Kidney (tissue), 14 donors: ENCODE results near the gene NKAIN1. TPM values are rescaled to one million over a fixed set of nuclear protein-coding genes. Genes with fewer than 3 reads are reported as not detected.

Experiments
- DNase-seq, 5 donors: peaks; one replicate each; pipeline ENCODE4 v3.0.0-alpha.2; 2013 to 2020
- FAIRE-seq: peaks from 2 replicates; lab custom pipeline; 2012; peaks lifted over from hg19 to GRCh38; lab: Jason Lieb, UNC
- H3K27ac ChIP-seq, 2 donors: one replicate each; pipeline ENCODE4 v1.7.0; 2013; ENCODE audit warnings: low read depth in 2 of 2, low read length in 2 of 2, inconsistent platforms in 1 of 2
- H3K27me3 ChIP-seq: one replicate; pipeline ENCODE4 v1.7.1; 2013; ENCODE audit warnings: low read length, inconsistent platforms; ENCODE audit not compliant: control insufficient read depth, insufficient read depth
- H3K36me3 ChIP-seq, 3 donors: one replicate each; pipeline versions ENCODE4 v1.7.0 to v1.7.1; 2013; ENCODE audit warnings: low read length in 3 of 3, control low read depth in 1 of 3, inconsistent platforms in 1 of 3; ENCODE audit not compliant: insufficient read depth in 3 of 3, control insufficient read depth in 2 of 3
- H3K4me1 ChIP-seq, 3 donors: one replicate each; pipeline versions ENCODE4 v1.7.0 to v1.7.1; 2013; ENCODE audit warnings: low read length in 3 of 3, inconsistent platforms in 1 of 3, low read depth in 1 of 3; ENCODE audit not compliant: control insufficient read depth in 2 of 3, insufficient read depth in 2 of 3
- H3K4me3 ChIP-seq, 3 donors: one replicate each; pipeline versions ENCODE4 v1.7.0 to v1.8.1; 2013; ENCODE audit warnings: low read length in 3 of 3, control low read depth in 1 of 3, inconsistent platforms in 1 of 3
- H3K9ac ChIP-seq, 3 donors: one replicate each; pipeline versions ENCODE4 v1.7.0 to v1.7.1; 2013; ENCODE audit warnings: low read length in 3 of 3, control low read depth in 1 of 3, inconsistent platforms in 1 of 3
- H3K9me3 ChIP-seq, 3 donors: one replicate each; pipeline versions ENCODE4 v1.7.0 to v1.7.1; 2013; ENCODE audit warnings: low read length in 3 of 3, control low read depth in 1 of 3, inconsistent platforms in 1 of 3; ENCODE audit not compliant: control insufficient read depth in 2 of 3, insufficient read depth in 1 of 3
- intact Hi-C: fragments of 100-400 bp; cut with DNase I; formaldehyde crosslinking; loops from one replicate; pipeline ENCODE4 v1.11.1; 2022
- polyA plus RNA-seq: library from polyadenylated mRNA; stranded (reverse); fragments of 350-450 nt; fragmentation: Illumina TruSeq; extraction: RNeasy Lipid Tissue Mini Kit (QIAGEN cat#74804); gene quantifications from one replicate; pipeline ENCODE4 v1.2.3, GENCODE V29; 2014; ENCODE audit warnings: low read depth, low replicate concordance; ENCODE audit not compliant: insufficient read depth
- total RNA-seq: library from RNA; stranded (reverse); fragmentation: NEBNext Ultra II Directional; extraction: Animal tissue kit (Norgen Biotek cat#: 25700); gene quantifications from one replicate; pipeline ENCODE4 v1.2.1, GENCODE V29; 2021
- TF ChIP-seq, protein P1 (sequence below): IDR thresholded peaks from 3 replicates; pipeline ENCODE4 v1.5.1; 2012; ENCODE audit warnings: mild to moderate bottlenecking, moderate library complexity, borderline replicate concordance; ENCODE audit not compliant: insufficient read depth; ENCODE audit errors: extremely low read depth
- donor health status: control.
- donor health status: control.
- donor health status: control.
- donor health status: control.
- donor health status: control.
- donor health status: DM: yes; HTN: yes; CAD: no.
- donor health status: Normal renal cell carcinoma (clear cell type).

The NKAIN1 gene
- total and polyA plus RNA-seq, 2 donors from 2014 or later, result 0.19 to 0.34 TPM

DNA sequence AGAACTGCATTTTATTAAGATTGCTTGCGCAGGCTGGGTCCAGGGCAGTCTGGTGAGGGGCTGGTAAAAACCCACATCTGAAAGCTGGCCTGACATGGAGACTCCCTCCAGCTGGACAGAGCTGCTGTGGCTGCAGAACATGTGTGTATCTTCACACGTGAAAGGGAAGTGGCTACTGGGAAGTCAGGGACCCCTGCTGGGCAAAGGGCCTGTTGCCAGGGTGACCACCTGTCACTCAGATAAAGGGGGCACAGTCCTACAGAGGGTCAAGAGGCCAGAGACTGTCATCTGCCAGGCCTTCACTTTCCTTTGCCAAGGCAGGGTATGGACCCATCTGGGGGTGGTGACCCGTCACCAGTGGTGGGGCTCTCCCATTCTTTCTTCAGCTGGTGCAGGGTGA, 17.5 kb downstream of the NKAIN1 start:
- Histone ChIP-seq H3K4me1 (no peaks in the 10 kb centered on the region), H3K9me3 (no peaks in the 10 kb centered on the region), H3K9ac (no peak overlapping the region), H3K27me3 (no peaks in the 10 kb centered on the region), H3K27ac (no peak overlapping the region), H3K4me3 (no peak overlapping the region), H3K36me3 (no peaks in the 10 kb centered on the region)
- DNase-seq (no peak), FAIRE-seq (no peak)
- TF ChIP-seq, protein P1, sequence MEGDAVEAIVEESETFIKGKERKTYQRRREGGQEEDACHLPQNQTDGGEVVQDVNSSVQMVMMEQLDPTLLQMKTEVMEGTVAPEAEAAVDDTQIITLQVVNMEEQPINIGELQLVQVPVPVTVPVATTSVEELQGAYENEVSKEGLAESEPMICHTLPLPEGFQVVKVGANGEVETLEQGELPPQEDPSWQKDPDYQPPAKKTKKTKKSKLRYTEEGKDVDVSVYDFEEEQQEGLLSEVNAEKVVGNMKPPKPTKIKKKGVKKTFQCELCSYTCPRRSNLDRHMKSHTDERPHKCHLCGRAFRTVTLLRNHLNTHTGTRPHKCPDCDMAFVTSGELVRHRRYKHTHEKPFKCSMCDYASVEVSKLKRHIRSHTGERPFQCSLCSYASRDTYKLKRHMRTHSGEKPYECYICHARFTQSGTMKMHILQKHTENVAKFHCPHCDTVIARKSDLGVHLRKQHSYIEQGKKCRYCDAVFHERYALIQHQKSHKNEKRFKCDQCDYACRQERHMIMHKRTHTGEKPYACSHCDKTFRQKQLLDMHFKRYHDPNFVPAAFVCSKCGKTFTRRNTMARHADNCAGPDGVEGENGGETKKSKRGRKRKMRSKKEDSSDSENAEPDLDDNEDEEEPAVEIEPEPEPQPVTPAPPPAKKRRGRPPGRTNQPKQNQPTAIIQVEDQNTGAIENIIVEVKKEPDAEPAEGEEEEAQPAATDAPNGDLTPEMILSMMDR, result no peak
- intact Hi-C loops, result no loop called here

- Histone ChIP-seq H3K4me3 (no peak overlapping the region), H3K27me3 (no peaks in the 10 kb centered on the region), H3K9me3 (no peaks in the 10 kb centered on the region), H3K9ac (no peak overlapping the region), H3K27ac (no peak overlapping the region), H3K4me1 (peaks cover 0 to 4% (median 0%) of the 10 kb centered on the region in 3 donors), H3K36me3 (no peaks in the 10 kb centered on the region)
- DNase-seq (no peak), FAIRE-seq (no peak)
- intact Hi-C loops, result no loop called here
- TF ChIP-seq, protein P1, result no peak
Observed at GRCh38 chr1:31221072-31221471, 18.6 kb downstream of the NKAIN1 start.

DNA sequence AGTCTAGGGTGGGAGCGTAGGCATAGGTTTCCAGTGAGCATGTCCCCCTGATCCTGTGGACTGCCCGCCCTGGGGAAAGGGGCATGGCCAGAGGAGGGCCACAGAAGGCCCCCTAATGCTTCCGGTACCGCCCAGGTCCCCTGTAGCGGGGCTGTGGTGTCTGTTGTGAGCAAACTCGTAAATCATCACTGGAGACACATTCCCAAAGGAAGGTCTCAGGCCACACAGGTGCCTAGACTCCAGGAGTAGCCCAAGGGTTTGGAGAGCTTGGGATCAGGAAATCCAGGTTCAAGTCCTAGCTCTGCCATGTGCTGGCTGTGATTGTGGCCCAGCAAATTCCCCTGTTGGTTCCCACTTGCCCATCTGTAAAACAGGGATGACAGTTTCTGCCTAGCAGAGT, 20.2 kb downstream of the NKAIN1 start:
- Histone ChIP-seq H3K4me1 (peaks cover 0 to 6% (median 0%) of the 10 kb centered on the region in 3 donors), H3K36me3 (no peaks in the 10 kb centered on the region), H3K27me3 (no peaks in the 10 kb centered on the region), H3K4me3 (no peak overlapping the region), H3K27ac (no peak overlapping the region), H3K9me3 (no peaks in the 10 kb centered on the region), H3K9ac (no peak overlapping the region)
- no peak for DNase-seq
- TF ChIP-seq, protein P1, result no peak
- intact Hi-C loops, result no loop called here
- FAIRE-seq, result no peak

DNA sequence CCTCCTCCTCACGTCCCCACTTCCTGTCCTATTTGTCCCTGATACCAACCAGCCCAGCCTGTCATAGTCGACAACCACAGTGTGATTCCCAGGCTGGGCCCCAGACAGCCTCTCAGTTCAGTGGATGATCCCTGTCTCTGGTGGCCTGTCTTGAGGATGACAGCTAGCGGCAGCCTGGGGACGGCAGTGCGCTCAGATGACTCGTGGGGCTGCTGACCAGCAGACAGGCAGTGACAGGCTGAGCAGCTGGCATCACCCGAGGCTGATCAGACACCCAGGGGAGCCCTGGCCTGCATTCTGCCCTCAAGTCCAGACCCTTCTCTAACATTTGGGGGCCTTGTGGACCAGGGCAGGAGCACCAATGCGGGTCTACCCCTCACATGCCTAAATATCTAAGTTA, 21.0 kb downstream of the NKAIN1 start:
- no peak overlapping the region for H3K9ac ChIP-seq
- intact Hi-C loops, result no loop called here
- TF ChIP-seq, protein P1, result no peak
- H3K4me1 ChIP-seq, result peaks cover 0 to 6% (median 0%) of the 10 kb centered on the region in 3 donors
- H3K27ac ChIP-seq, result no peak overlapping the region
- no peaks in the 10 kb centered on the region for H3K36me3 ChIP-seq
- no peaks in the 10 kb centered on the region for H3K9me3 ChIP-seq
- no peak for FAIRE-seq
- H3K27me3 ChIP-seq, result no peaks in the 10 kb centered on the region
- H3K4me3 ChIP-seq, result no peak overlapping the region
- DNase-seq, result no peak
